HG02943 (cell line): Measurements from ENCODE around the gene TIGD2.

Source experiments
- ATAC-seq: cut with Tn5 transposase; IDR thresholded peaks from one replicate; pipeline ENCODE4 v1.9.1; 2021; ENCODE audit warnings: mild to moderate bottlenecking, low read depth, moderate library complexity; ENCODE audit not compliant: unreplicated experiment

Gene TIGD2

DNA sequence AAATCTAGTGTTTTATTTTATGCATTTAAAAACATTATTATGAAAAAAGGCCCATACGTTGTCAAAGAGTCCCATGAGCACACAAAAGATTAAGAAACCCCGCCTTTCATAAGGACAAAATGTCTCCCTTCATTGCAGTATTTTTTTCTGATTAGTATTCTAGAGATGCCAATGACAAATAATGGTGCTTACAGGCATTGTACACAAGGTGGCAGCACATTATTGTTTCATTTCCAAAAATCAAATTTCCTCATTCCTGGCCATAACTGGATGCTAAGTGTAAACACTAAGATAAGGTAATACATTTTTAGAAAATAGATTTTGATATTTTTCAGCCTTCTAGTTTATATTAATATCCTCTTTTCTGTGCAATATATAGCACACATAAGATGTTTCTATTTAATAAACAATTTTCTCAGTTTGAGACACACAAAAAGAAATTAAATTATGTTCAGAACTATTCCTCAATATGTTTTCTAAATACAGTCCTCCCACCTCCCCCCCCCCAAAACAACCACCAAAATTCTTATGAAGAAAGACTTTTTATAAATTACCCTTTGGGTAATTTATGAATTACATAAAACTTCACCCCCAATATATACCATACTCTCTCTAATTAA lies 47.7 kb downstream of the TIGD2 start:
- ATAC-seq, result no peak

DNA sequence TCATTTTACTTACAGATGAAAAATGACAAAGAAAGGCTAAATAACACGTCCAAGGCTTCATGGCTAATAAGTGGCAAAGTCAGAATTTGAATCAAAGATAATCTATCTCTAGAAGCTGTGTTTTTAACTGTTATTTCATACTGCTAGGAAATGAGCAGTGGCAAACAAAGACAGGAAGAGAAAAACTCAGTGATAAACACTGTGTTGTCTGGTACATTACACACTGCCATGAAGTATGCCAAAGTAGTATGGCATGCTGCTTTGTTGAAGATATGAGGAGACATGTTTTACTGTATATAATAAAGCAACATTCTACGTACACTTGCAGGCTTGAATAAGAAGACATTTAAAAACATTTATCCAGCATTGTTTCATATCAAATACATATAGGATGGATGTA lies 49.5 kb downstream of the TIGD2 start:
- ATAC-seq, result no peak

DNA sequence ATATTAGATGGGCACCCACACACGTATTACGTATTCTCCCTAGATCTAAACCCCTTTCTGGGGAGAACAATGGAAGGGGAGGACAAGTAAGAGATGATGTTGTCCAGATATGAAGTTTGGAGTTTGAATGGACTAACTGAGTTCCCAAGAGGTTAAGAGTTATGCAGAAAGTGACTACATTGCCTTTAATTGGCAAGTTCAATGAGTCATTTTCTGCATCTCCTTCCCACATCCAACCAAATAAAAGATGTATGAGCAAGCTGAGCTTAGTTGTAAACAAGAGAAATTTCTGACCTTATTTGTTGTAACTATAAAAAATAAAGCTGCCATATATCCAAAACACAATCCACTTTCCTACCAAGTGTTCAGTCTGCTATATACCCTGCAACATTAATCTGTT lies 50.5 kb downstream of the TIGD2 start:
- no peak for ATAC-seq

GRCh38 chr4:89162496-89162895 lies 51.2 kb downstream of the TIGD2 start:
- no peak for ATAC-seq

- no peak for ATAC-seq
Observed at GRCh38 chr4:89162987-89163386, 51.7 kb downstream of the TIGD2 start.

- ATAC-seq, result no peak
Observed at GRCh38 chr4:89164400-89164799, 53.1 kb downstream of the TIGD2 start.
